ENCODE data around the gene RANBP1.

RANBP1 gene

DNA sequence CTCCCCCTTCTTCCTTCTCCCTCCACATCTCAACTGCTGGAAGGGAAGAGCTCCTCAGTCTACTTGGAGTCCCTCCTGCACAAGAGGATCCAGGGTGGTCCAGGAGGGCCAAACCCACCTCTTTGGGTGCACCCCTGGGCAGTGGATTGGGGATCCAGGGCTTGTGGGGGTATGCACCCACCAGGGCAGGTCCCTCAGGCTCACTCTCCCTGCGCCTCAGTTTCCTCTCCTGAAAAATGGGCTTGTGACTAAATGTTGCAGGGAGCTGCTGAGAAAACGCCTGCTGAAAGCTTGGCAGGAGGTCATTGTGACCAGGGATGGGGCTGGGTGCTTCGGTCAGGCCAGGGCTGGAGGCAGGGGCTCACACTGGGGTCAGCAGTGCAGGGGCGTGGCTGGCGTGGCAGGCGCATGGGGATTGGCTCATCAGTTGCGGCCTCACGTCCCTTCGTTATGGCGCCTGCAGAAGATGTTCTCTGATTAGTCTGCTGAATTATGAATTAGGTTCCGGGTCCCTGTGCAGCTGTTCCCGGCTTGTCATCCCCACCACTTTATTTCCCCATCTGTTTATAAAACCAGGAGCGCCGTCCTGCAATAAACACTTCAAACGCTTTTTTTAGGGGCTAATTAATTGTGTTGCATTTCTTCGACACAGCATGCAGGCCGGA, 60.6 kb downstream of the RANBP1 start:
- no peak for DNase-seq

Data from NCI-H526 treated with DMSO at 0.1 percent for 48 hours (cell line).